Uterine smooth muscle cell (primary cell): ENCODE data around the gene COL6A1. TPM values are rescaled to one million over a fixed set of nuclear protein-coding genes. Genes with fewer than 3 reads are reported as not detected.

Experiments used
- total RNA-seq: library from RNA; depleted of rRNA; stranded (reverse); fragments of >200 nt; gene quantifications from 2 replicates; pipeline ENCODE4 v1.2.3, GENCODE V29; 2014

COL6A1 gene
- 489 and 822 TPM in 2 replicates for total RNA-seq

DNA sequence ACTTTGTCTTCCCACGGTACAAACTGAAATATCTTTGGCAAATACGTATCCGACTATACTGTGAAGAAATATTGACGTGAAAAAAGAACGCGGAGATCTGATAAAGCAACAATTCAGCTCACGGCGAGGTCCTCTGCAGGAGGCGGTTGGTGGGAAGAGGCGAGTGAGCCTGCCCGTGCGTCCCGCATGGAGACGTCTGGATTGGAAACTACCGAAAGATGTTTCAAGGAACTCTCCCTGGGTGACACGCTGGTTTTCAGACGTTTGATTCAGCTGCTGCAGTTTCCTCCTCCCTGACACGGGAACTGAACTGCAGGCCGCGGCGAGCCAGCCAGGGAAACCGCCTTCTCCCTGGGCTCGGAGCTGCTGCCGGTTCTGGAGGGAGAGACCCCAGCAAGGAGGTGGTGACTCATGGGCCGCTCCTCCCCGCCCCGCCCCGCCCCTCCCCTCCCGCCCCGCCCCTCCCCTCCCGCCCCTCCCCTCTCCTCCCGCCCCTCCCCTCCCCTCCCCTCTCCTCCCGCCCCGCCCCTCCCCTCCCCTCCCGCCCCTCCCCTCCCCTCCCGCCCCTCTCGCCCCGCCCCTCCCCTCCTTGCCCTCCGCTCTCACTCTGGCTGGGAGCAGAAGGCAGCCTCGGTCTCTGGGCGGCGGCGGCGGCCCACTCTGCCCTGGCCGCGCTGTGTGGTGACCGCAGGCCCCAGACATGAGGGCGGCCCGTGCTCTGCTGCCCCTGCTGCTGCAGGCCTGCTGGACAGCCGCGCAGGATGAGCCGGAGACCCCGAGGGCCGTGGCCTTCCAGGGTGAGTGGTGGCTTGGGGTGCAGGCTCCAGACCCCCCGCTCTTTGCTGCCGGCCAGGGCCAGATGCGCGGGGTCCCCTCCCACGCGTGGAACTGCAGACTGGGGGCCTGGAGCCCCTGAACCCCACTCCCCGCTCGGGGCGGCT lies at the start of gene COL6A1:
Gene COL6A1 (plus strand): TSS at position 620 of the 941 bp plus-strand sequence. CDS start 81 bp downstream, at position 701.

Other genes with a start within 250 kb of the COL6A1 start
- 685 and 1,320 TPM in 2 replicates for gene COL6A2, start 116.3 kb downstream of the COL6A1 start, total RNA-seq
- 1.1 TPM in 1 of 2 replicates, not detected in the other for gene FTCD, start 173.8 kb downstream of the COL6A1 start, total RNA-seq
- gene SPATC1L, start 202.7 kb downstream of the COL6A1 start, total RNA-seq = 1.00 and 7.6 TPM in 2 replicates
- gene LSS, start 247.0 kb downstream of the COL6A1 start, total RNA-seq = 236 and 251 TPM in 2 replicates